Heart left ventricle (tissue), 13 donors: ENCODE data around the gene ITGAE.

Source experiments
- POLR2A ChIP-seq, 2 donors: fragments of 450-650 bp; IDR thresholded peaks; one replicate each; pipeline ENCODE4 v1.6.1; 2017; ENCODE audit warnings: antibody characterized with exemption in 2 of 2, mild to moderate bottlenecking in 2 of 2, moderate library complexity in 2 of 2
- TF ChIP-seq, protein P1 (sequence below), 12 donors: fragments of 200-600 bp; sonication (generic) in 4 of 12; IDR thresholded peaks; one replicate each; pipeline versions ENCODE4 v1.5.0 to v1.8.0; 2018 to 2022; ENCODE audit warnings: antibody characterized with exemption in 12 of 12, mild to moderate bottlenecking in 5 of 12
- donor health status: ischemic (EF 13 %, LVEDD 7.1; RV severe dilation, severe dysfunction).
- donor health status: DM: no; HTN: yes; CAD: no.
- donor health status: DM: no; HTN: no; CAD: no.
- donor health status: ischemic (EF 25% LVEDD 6.9; RV normal size, moderate dysfunction).
- donor health status: ischemic (EF 25% LVEDD 5.7; RV mildly dilated, moderate dysfunction).
- donor health status: ischemic (EF 35%, LVEDD 5.7; RV mildly dilated, moderate dysfunction).
- donor health status: nonischemic (EF 11% LVEDD 7.7; RV severe dilation, severe dysfunction).
- donor health status: DM: yes; HTN: yes; CAD: no.
- donor health status: PGD.
- donor health status: ischemic (EF 29% LVEDD 5.4; RV normal size, mild dysfunction).
- donor health status: nonischemic (EF 23%, LVEDD 6.1; RV moderate dilation, normal function).

DNA sequence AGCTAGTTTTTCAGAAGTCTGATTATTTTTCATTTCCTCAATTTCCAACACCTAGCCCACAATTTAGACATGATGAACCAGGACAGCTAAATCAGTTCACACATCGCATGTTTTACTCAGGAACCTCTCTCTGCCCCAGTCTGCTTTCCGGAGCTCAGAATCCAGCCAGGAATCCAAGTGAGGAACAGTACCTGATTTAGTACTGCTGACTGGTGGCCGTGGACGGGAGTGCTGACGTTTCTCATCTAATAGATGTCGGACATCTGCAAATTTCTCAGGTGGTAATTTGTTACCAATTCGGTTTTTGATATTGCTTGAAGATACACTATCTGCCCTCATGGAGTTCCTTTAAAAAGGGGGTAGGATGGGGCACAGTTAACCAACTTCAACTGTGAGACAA is 14.9 kb upstream of the ITGAE start:
- TF ChIP-seq, protein P1, sequence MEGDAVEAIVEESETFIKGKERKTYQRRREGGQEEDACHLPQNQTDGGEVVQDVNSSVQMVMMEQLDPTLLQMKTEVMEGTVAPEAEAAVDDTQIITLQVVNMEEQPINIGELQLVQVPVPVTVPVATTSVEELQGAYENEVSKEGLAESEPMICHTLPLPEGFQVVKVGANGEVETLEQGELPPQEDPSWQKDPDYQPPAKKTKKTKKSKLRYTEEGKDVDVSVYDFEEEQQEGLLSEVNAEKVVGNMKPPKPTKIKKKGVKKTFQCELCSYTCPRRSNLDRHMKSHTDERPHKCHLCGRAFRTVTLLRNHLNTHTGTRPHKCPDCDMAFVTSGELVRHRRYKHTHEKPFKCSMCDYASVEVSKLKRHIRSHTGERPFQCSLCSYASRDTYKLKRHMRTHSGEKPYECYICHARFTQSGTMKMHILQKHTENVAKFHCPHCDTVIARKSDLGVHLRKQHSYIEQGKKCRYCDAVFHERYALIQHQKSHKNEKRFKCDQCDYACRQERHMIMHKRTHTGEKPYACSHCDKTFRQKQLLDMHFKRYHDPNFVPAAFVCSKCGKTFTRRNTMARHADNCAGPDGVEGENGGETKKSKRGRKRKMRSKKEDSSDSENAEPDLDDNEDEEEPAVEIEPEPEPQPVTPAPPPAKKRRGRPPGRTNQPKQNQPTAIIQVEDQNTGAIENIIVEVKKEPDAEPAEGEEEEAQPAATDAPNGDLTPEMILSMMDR (IDR thresholded peaks at IDR 0.05), result no peak
- TF ChIP-seq POLR2A (IDR thresholded peaks at IDR 0.05), result no peak
